Type B pancreatic cell (in vitro differentiated cells): ENCODE data around the gene DRG2. TPM values are rescaled to one million over a fixed set of nuclear protein-coding genes. Genes with fewer than 3 reads are reported as not detected.

Experiments
- DNase-seq: peaks from one replicate; pipeline ENCODE4 v3.0.0; 2021; ENCODE audit warnings: mixed read lengths; ENCODE audit not compliant: unreplicated experiment; ENCODE audit errors: extremely low spot score
- H3K27ac Mint-ChIP-seq: 2 replicates; pipeline ENCODE4 v1.8.0; 2021; ENCODE audit warnings: mild to moderate bottlenecking, mixed read lengths
- H3K27me3 Mint-ChIP-seq: 2 replicates; pipeline ENCODE4 v1.8.0; 2021; ENCODE audit warnings: mixed read lengths
- H3K36me3 Mint-ChIP-seq: 2 replicates; pipeline ENCODE4 v1.8.0; 2021; ENCODE audit warnings: mixed read lengths
- H3K4me1 Mint-ChIP-seq: one replicate; pipeline ENCODE4 v1.8.0; 2021; ENCODE audit warnings: mixed read lengths; ENCODE audit not compliant: unreplicated experiment
- H3K4me3 Mint-ChIP-seq: 2 replicates; pipeline ENCODE4 v1.8.0; 2021; ENCODE audit warnings: mild to moderate bottlenecking, mixed read lengths
- H3K9me3 Mint-ChIP-seq: 2 replicates; pipeline ENCODE4 v1.8.0; 2021; ENCODE audit warnings: mixed read lengths
- CTCF ChIP-seq: fragments of 200-600 bp; sonication (generic); conservative IDR thresholded peaks from 2 replicates; pipeline ENCODE4 v1.5.0; 2021; ENCODE audit warnings: antibody characterized with exemption, mild to moderate bottlenecking
- total RNA-seq: library from RNA; stranded (reverse); gene quantifications from 2 replicates; pipeline ENCODE4 v1.2.1, GENCODE V29; 2021; ENCODE audit warnings: low replicate concordance

The DRG2 gene
- total RNA-seq, 1 donor from 2014 or later: 34.2 TPM

GRCh38 chr17:18109935-18110485 is 22.3 kb downstream of the DRG2 start:
- H3K36me3 Mint-ChIP-seq: no peaks in the 10 kb centered on the region
- peaks cover 4% of the 10 kb centered on the region for H3K4me1 Mint-ChIP-seq
- no peak overlapping the region for H3K27ac Mint-ChIP-seq
- H3K27me3 Mint-ChIP-seq: no peaks in the 10 kb centered on the region
- no peak for TF ChIP-seq CTCF
- no peak for DNase-seq
- H3K4me3 Mint-ChIP-seq: no peak overlapping the region
- no peaks in the 10 kb centered on the region for H3K9me3 Mint-ChIP-seq

DNA sequence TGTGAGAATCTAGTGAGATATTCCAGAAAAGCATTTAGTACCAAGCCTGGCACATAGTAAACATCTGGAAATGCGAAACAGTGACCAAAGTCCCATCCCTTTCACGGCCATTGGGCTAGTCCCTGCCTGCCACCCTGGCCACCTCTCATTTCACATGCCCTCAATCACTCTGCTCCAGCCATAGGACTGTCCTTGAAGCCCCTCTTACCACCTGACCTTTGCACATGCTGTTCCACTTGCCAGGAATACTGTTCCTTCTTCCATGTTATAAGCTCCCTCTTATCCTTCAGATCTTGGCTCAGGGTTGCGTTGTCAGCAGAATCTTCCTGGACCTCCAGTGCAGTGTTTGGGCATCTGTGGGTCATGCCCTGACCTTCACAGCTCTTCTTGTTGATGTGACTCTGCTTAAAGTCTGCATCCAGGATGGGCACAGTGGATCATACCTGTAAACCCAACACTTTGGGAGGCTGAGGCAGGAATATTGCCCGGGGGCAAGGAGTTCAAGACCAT is 22.9 kb downstream of the DRG2 start:
- peaks cover 6% of the 10 kb centered on the region for H3K4me1 Mint-ChIP-seq
- no peaks in the 10 kb centered on the region for H3K9me3 Mint-ChIP-seq
- no peaks in the 10 kb centered on the region for H3K27me3 Mint-ChIP-seq
- no peak for TF ChIP-seq CTCF
- H3K27ac Mint-ChIP-seq: no peak overlapping the region
- DNase-seq: no peak
- no peak overlapping the region for H3K4me3 Mint-ChIP-seq
- no peaks in the 10 kb centered on the region for H3K36me3 Mint-ChIP-seq

GRCh38 chr17:18111330-18111971 is 23.7 kb downstream of the DRG2 start:
- no peaks in the 10 kb centered on the region for H3K27me3 Mint-ChIP-seq
- DNase-seq: no peak
- no peaks in the 10 kb centered on the region for H3K36me3 Mint-ChIP-seq
- H3K4me1 Mint-ChIP-seq: peaks cover 9% of the 10 kb centered on the region
- H3K9me3 Mint-ChIP-seq: no peaks in the 10 kb centered on the region
- H3K27ac Mint-ChIP-seq: no peak overlapping the region
- TF ChIP-seq CTCF: no peak
- H3K4me3 Mint-ChIP-seq: no peak overlapping the region

DNA sequence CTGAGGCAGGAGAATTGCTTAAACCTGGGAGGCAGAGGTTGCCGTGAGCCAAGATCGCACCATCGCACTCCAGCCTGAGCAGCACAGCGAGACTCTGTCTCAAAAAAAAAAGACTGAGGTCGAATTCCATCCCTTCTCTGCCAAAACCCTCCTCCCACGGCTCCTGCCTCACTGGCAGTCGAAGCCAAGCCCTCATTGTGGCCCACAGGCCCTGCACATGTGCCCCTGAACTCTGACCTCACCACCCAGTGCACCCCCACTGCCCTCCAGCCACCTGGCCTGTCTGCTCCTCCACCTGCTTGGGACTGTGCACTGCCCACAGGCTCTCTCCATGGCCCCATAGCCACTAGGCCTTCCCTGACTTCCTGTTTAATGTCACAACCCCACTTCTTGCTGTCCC is 27.8 kb downstream of the DRG2 start:
- Mint-ChIP-seq H3K27ac (no peak overlapping the region), H3K27me3 (no peaks in the 10 kb centered on the region), H3K4me1 (peaks cover 9% of the 10 kb centered on the region), H3K9me3 (no peaks in the 10 kb centered on the region), H3K36me3 (no peaks in the 10 kb centered on the region), H3K4me3 (no peak overlapping the region)
- DNase-seq: no peak
- TF ChIP-seq CTCF: no peak

- Mint-ChIP-seq H3K4me3 (no peak overlapping the region), H3K27ac (no peak overlapping the region), H3K36me3 (no peaks in the 10 kb centered on the region), H3K9me3 (no peaks in the 10 kb centered on the region), H3K27me3 (no peaks in the 10 kb centered on the region), H3K4me1 (peaks cover 9% of the 10 kb centered on the region)
- TF ChIP-seq CTCF: no peak
- no peak for DNase-seq
Observed at GRCh38 chr17:18116078-18116477, 28.3 kb downstream of the DRG2 start.
